Body of pancreas (tissue), 4 donors: ENCODE results near the gene PLCD3.

Experiments used
- CTCF ChIP-seq, 7 experiments: fragments of 450-650 bp in 4 of 7; fragments of 200-600 bp in 3 of 7; sonication (generic) in 3 of 7; IDR thresholded peaks; one replicate each; pipeline ENCODE4 v1.5.1; 2016 to 2019; ENCODE audit warnings: antibody characterized with exemption in 7 of 7
- POLR2A ChIP-seq, 3 donors: fragments of 450-650 bp; IDR thresholded peaks; one replicate each; pipeline ENCODE4 v1.6.1; 2016; ENCODE audit warnings: antibody characterized with exemption in 3 of 3, mild to moderate bottlenecking in 2 of 3

DNA sequence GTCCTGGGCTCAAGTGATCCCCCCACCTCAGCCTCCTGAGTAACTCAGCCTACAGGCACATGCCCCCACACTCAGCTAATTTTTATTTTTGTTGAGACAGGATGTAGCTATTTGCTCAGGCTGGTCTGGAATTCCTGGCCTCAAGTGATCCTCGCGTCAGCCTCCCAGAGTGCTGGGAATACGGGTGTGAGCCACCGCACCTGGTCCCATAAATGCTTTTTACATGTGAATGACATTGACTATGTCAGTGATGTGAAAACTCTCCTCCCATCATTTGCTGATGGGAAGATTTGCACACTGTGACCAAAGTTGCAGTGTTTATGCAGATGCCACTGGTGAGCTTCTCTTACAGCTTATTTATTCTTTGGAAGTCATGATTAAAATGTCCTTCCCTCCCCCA, 15.0 kb downstream of the PLCD3 start:
- no peak for TF ChIP-seq CTCF (IDR thresholded peaks at IDR 0.05)
- TF ChIP-seq POLR2A (IDR thresholded peaks at IDR 0.05) = no peak
